KMS-11 (cell line): ENCODE data around the gene SUSD6.

Experiments used
- H2AFZ ChIP-seq: fragments of 200-600 bp; sonication (generic); 2 replicates; pipeline ENCODE4 v1.6.1; 2016; ENCODE audit warnings: antibody characterized with exemption, mixed run types, low read depth
- H3K27ac ChIP-seq: fragments of 200-600 bp; sonication (generic); 2 replicates; pipeline ENCODE4 v1.6.1; 2016; ENCODE audit warnings: mild to moderate bottlenecking, mixed run types
- H3K27me3 ChIP-seq: fragments of 200-600 bp; sonication (generic); 2 replicates; pipeline ENCODE4 v1.6.1; 2017; ENCODE audit warnings: mild to moderate bottlenecking, low read depth, mixed run types, moderate library complexity; ENCODE audit not compliant: insufficient read depth
- H3K36me3 ChIP-seq: fragments of 200-600 bp; sonication (generic); 2 replicates; pipeline ENCODE4 v1.6.1; 2017; ENCODE audit warnings: mild to moderate bottlenecking, mixed run types; ENCODE audit not compliant: insufficient read depth
- H3K4me1 ChIP-seq: fragments of 200-600 bp; sonication (generic); 2 replicates; pipeline ENCODE4 v1.6.1; 2016; ENCODE audit warnings: mild to moderate bottlenecking, low read depth, mixed run types; ENCODE audit not compliant: poor library complexity, severe bottlenecking
- H3K4me2 ChIP-seq: fragments of 200-600 bp; sonication (generic); 2 replicates; pipeline ENCODE4 v1.7.0; 2016; ENCODE audit warnings: mild to moderate bottlenecking, mixed run types
- H3K4me3 ChIP-seq: fragments of 200-600 bp; sonication (generic); IDR thresholded peaks from 2 replicates; pipeline ENCODE4 v1.6.1; 2017; ENCODE audit warnings: low read depth, low read length, mixed read lengths; ENCODE audit not compliant: insufficient read depth
- H3K79me2 ChIP-seq: fragments of 200-600 bp; sonication (generic); 2 replicates; pipeline ENCODE4 v1.6.1; 2016; ENCODE audit warnings: low read depth, mixed run types; ENCODE audit not compliant: insufficient read depth
- H3K9ac ChIP-seq: fragments of 200-600 bp; sonication (generic); 2 replicates; pipeline ENCODE4 v1.6.1; 2016; ENCODE audit warnings: mild to moderate bottlenecking, mixed run types
- H4K20me1 ChIP-seq: fragments of 200-600 bp; sonication (generic); 2 replicates; pipeline ENCODE4 v1.6.1; 2016; ENCODE audit warnings: mild to moderate bottlenecking, mixed run types; ENCODE audit not compliant: insufficient read depth
- TF ChIP-seq, protein P1 (sequence below): fragments of 200-600 bp; sonication (generic); conservative IDR thresholded peaks from 2 replicates; pipeline ENCODE4 v1.6.1; 2017; ENCODE audit warnings: low read depth, mild to moderate bottlenecking, antibody characterized with exemption, low read length, moderate library complexity, mixed read lengths

The SUSD6 gene

GRCh38 chr14:69631509-69631908, 20.1 kb downstream of the SUSD6 start:
- no peak overlapping the region for H2AFZ ChIP-seq
- H3K9ac ChIP-seq, result no peak overlapping the region
- H3K79me2 ChIP-seq, result no peaks in the 10 kb centered on the region
- H4K20me1 ChIP-seq, result no peaks in the 10 kb centered on the region
- TF ChIP-seq, protein P1, sequence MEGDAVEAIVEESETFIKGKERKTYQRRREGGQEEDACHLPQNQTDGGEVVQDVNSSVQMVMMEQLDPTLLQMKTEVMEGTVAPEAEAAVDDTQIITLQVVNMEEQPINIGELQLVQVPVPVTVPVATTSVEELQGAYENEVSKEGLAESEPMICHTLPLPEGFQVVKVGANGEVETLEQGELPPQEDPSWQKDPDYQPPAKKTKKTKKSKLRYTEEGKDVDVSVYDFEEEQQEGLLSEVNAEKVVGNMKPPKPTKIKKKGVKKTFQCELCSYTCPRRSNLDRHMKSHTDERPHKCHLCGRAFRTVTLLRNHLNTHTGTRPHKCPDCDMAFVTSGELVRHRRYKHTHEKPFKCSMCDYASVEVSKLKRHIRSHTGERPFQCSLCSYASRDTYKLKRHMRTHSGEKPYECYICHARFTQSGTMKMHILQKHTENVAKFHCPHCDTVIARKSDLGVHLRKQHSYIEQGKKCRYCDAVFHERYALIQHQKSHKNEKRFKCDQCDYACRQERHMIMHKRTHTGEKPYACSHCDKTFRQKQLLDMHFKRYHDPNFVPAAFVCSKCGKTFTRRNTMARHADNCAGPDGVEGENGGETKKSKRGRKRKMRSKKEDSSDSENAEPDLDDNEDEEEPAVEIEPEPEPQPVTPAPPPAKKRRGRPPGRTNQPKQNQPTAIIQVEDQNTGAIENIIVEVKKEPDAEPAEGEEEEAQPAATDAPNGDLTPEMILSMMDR, result no peak
- no peak overlapping the region for H3K4me2 ChIP-seq
- no peak overlapping the region for H3K27ac ChIP-seq
- H3K36me3 ChIP-seq, result no peaks in the 10 kb centered on the region
- H3K27me3 ChIP-seq, result no peaks in the 10 kb centered on the region
- no peak overlapping the region for H3K4me3 ChIP-seq
- no peaks in the 10 kb centered on the region for H3K4me1 ChIP-seq

DNA sequence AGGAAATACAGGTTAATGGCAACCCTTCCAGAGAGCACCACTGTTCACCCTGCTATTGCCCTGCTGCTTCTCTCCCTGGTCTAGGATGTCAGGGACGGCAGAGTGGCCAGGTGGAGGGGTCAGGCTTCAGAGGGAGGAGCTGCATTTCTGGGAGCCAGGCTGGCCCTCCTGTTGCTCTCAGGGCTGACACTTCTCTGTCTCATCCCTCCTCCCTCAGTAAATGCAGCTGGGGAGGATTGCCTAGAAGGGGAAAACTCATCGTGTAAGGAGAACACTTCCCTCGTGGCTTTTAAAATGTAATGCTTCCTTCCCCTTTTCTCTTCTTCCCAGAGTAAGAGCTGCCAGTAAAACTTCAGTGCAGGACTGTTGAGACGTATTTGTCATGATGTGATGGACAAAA, 20.8 kb downstream of the SUSD6 start:
- Histone ChIP-seq H4K20me1 (no peaks in the 10 kb centered on the region), H2AFZ (no peak overlapping the region), H3K79me2 (no peaks in the 10 kb centered on the region), H3K36me3 (no peaks in the 10 kb centered on the region), H3K4me1 (no peaks in the 10 kb centered on the region), H3K9ac (no peak overlapping the region), H3K27me3 (no peaks in the 10 kb centered on the region), H3K4me3 (no peak overlapping the region), H3K27ac (no peak overlapping the region), H3K4me2 (no peak overlapping the region)
- TF ChIP-seq, protein P1, result no peak

DNA sequence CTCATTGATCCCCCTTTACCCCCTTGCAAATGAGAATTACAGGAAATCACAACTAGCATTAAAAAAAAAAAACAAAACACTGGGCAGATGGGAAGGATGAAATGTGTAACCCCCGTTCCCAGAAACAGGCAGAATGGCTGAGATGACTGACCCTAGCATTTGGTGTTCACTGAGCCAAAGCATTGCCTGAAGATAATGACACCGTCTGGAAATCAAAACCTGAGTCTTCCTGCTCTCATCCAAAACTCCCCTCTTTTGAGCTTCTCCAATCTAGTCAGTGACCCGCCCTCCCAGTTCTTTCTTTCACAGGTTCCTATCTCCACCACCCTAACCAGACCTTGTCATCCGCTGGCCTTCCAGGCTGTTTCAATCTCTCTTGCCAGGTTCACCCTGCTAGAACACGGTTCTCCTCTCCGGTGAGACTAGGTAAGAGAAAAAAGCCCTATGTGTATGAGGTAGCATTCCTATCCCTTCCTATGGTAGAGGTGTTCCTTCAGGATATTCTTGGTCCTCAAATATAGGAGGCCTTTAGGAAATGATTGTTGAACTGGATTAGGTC, 21.3 kb downstream of the SUSD6 start:
- no peaks in the 10 kb centered on the region for H3K4me1 ChIP-seq
- TF ChIP-seq, protein P1, result no peak
- H3K4me2 ChIP-seq, result no peak overlapping the region
- H3K79me2 ChIP-seq, result no peaks in the 10 kb centered on the region
- no peak overlapping the region for H3K9ac ChIP-seq
- H2AFZ ChIP-seq, result no peak overlapping the region
- no peak overlapping the region for H3K4me3 ChIP-seq
- no peaks in the 10 kb centered on the region for H3K27me3 ChIP-seq
- H4K20me1 ChIP-seq, result no peaks in the 10 kb centered on the region
- H3K36me3 ChIP-seq, result no peaks in the 10 kb centered on the region
- no peak overlapping the region for H3K27ac ChIP-seq

DNA sequence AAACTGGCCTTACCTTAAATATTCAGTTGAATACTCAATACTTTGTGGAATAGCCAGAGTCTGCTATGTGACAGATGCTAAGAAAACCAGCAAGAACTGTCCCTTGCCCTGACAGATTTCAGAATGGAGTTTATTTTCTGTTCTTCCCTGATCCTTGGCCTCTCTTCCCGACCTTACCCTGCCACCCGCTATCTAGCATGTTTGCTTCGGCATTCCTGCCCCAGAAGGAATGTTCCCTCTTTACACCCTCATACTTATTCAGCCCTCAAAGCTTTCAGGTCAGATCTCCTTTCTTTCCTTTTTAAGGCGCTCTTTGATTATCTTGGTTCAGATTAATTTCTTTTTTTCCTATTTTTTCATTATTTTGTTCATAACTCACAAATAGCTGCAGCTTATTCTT, 21.8 kb downstream of the SUSD6 start:
- H3K36me3 ChIP-seq, result no peaks in the 10 kb centered on the region
- H2AFZ ChIP-seq, result no peak overlapping the region
- no peaks in the 10 kb centered on the region for H3K4me1 ChIP-seq
- H3K4me2 ChIP-seq, result no peak overlapping the region
- TF ChIP-seq, protein P1, result no peak
- no peaks in the 10 kb centered on the region for H3K27me3 ChIP-seq
- no peaks in the 10 kb centered on the region for H3K79me2 ChIP-seq
- H4K20me1 ChIP-seq, result no peaks in the 10 kb centered on the region
- no peak overlapping the region for H3K9ac ChIP-seq
- H3K27ac ChIP-seq, result no peak overlapping the region
- H3K4me3 ChIP-seq, result no peak overlapping the region
